ENCODE measurements around the gene RPL22.
A peak's percentile ranks its signal among the peaks of the same experiment; 100 is the strongest.

The RPL22 gene

DNA sequence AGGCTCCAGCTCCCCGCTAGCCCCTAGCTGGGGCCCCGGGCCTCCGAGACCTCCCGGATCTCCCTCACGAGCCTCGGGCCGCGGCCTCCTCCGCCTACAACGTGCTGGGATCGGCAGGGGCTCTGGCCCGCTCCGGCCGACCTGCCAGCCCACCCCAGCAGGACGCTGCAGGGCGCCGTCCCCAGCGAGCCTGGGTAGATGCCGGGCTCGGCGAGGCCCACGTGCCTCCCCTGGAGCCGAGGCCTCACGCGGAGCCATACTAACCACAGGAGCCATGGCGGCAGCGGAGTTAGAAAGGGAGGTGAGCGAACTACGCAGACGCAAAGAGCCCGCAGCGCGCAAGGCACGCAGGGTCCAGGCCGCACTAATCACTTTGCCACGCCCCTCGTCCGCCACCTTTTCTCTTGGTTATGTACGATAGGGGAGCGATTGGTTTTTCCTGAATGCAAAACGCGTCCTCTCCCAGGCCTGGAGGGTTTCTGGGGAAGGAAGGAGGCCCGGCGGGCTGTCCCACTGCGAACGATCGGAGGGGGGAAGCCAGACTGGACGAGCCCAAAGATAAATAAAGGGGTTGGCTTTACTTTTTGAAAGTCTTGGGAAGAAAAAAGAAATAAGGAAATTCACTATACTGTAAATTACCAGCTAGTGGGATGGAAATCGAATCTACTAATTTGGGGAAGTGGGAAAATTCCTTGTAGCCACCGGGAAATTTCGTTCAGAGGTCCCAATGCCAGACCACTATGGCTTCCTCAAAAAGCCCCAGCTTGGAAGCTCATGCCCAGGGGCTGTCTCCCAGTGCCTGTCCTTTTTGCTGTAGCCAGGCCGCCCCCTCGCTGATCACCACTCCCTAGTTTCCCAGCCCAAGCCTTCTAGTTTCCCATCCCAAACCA lies at the start of gene RPL22:
Gene RPL22 (minus strand): TSS at position 298 of the 890 bp plus-strand sequence. CDS start 22 bp downstream, at position 276.
- H3K4me3 ChIP-seq (ENCODE audit: low read depth, low read length): peak within 1 kb of the TSS; percentile 96
- TF ChIP-seq, protein P1, sequence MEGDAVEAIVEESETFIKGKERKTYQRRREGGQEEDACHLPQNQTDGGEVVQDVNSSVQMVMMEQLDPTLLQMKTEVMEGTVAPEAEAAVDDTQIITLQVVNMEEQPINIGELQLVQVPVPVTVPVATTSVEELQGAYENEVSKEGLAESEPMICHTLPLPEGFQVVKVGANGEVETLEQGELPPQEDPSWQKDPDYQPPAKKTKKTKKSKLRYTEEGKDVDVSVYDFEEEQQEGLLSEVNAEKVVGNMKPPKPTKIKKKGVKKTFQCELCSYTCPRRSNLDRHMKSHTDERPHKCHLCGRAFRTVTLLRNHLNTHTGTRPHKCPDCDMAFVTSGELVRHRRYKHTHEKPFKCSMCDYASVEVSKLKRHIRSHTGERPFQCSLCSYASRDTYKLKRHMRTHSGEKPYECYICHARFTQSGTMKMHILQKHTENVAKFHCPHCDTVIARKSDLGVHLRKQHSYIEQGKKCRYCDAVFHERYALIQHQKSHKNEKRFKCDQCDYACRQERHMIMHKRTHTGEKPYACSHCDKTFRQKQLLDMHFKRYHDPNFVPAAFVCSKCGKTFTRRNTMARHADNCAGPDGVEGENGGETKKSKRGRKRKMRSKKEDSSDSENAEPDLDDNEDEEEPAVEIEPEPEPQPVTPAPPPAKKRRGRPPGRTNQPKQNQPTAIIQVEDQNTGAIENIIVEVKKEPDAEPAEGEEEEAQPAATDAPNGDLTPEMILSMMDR (IDR thresholded peaks at IDR 0.05; ENCODE audit: borderline replicate concordance, insufficient read depth, low read depth, low read length): no peak

DNA sequence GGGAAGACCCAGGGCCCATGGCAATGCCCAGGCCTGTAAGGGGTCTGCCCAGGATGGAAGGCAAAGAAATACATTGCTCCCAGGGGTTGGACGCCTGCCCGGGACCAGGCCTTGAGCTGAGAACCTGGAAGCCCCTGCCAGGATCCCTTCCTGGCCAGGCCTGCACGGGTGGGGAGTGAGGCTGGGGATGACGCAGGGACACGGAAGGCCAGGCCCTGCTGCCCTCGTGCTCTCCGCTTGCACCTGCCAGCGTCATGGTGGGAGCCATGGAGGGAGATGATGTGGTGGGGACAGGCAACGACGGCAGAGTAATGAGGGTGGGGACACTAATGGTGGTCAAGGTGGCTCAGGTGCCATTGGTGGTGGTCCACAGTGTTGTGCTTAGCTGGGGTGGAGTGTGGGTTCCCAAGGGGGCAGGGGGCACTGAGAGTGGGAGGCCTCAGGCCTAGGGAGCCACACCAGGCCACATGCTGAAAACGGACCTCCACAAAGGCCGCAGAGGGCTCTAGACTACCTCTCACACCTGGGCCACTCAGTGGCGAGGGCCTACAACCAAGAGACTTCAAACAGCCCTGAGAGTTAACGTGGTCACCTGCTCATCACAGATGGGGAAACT lies 48.9 kb upstream of the RPL22 start:
- TF ChIP-seq, protein P1 (IDR thresholded peaks at IDR 0.05; ENCODE audit: borderline replicate concordance, insufficient read depth, low read depth, low read length): no peak
- H3K4me3 ChIP-seq (ENCODE audit: low read depth, low read length): no peak overlapping the region

DNA sequence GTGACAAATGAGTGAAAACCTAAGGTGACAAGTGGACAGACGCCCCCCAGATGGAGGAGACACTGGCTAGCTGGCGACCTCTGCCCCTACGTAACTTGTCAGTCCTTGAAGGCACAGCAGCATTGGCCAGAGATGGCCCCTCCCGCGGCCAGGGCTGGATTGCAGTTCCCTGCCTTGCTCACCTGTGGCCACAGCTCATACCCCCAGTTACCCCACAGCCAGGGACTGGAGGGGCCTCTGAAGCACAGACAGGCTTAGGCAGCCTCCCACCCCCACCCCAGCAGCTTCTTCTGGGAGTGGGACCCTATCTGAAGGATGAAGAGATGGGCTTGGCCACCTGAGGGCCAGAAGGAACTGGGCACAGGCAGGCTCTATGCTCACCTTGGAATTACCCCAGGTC lies 48.3 kb upstream of the RPL22 start:
- TF ChIP-seq, protein P1 (IDR thresholded peaks at IDR 0.05; ENCODE audit: borderline replicate concordance, insufficient read depth, low read depth, low read length): no peak
- no peak overlapping the region for H3K4me3 ChIP-seq (ENCODE audit: low read depth, low read length)

DNA sequence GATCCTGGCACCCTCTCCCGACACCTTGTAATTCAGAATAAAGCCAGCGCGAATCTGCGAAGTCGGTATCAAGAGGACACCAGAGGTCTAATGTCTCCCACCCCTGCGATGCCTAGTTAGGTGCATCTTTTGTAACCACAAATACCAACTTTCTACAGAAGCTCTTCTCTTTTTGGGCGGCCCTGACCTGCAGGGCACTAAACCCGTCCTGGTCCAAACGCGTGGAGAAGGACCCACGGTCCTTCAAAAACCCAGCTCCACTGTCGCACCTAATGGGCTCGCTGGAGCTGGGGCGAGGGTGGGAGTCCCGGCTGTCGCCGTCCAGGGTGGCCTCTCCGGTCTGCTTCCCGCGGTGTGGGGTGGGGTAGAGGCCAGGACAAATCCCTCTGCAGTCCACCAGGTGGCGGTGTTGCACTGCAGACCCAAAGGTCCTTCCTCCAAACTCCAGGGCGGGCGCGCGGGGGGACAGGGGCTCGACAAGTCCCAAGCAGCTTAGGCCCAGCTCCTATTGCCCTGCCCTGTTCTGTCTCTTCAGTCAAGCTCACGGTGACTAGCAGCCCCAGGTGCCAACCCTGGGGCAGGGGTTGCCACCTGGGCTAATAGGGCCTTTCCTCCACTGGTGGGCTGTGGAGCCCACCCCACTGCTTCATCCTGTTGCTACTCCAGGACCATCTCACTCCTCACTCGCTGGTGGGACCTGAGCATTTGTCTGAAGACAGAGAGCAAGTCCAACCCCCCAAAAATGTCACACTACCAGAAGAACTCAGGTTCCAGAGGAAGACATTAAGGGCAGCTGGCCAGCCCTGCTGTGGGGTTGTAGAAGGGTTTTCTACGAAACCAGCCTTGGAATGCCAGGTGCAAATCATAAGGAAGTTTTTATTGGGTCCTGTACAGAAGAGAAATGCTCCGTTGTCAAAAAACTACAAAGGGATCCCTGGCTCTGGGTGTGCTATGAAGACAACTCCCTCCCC lies 47.4 kb upstream of the RPL22 start:
- TF ChIP-seq, protein P1 (IDR thresholded peaks at IDR 0.05; ENCODE audit: borderline replicate concordance, insufficient read depth, low read depth, low read length): peak; percentile 96
- no peak overlapping the region for H3K4me3 ChIP-seq (ENCODE audit: low read depth, low read length)

DNA sequence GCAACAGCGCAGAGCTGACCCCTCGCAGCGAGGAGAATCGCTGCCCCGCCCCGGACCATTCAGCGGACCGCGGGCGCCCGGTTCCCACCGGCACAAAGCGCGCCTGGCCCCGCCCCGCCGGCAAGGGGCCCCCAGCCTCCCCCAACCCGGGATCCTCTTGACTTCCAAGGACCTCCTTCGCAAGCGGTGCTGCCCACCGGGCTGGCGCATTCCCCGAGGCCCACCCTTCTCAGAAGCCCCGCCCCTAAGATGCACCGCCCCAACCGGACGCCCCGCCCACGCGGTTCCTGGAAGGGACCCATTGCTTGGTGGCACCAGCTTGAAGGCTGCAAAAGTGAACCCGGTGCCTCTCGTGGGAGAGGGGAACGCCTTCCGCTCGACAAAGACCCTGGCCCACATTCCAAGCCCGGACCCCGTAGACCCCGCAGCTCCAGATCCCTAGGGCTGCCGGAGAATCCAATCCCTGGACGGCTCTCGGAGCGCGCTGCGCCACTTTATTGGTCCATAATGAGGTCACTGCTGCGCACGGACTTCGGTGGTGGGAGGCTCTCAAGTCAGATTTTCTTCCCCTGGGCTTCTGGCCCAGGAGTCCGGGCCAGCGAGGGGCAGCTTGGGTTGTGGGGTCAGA lies 46.6 kb upstream of the RPL22 start:
- TF ChIP-seq, protein P1 (IDR thresholded peaks at IDR 0.05; ENCODE audit: borderline replicate concordance, insufficient read depth, low read depth, low read length): no peak
- peak overlapping the region; percentile 42 for H3K4me3 ChIP-seq (ENCODE audit: low read depth, low read length)

DNA sequence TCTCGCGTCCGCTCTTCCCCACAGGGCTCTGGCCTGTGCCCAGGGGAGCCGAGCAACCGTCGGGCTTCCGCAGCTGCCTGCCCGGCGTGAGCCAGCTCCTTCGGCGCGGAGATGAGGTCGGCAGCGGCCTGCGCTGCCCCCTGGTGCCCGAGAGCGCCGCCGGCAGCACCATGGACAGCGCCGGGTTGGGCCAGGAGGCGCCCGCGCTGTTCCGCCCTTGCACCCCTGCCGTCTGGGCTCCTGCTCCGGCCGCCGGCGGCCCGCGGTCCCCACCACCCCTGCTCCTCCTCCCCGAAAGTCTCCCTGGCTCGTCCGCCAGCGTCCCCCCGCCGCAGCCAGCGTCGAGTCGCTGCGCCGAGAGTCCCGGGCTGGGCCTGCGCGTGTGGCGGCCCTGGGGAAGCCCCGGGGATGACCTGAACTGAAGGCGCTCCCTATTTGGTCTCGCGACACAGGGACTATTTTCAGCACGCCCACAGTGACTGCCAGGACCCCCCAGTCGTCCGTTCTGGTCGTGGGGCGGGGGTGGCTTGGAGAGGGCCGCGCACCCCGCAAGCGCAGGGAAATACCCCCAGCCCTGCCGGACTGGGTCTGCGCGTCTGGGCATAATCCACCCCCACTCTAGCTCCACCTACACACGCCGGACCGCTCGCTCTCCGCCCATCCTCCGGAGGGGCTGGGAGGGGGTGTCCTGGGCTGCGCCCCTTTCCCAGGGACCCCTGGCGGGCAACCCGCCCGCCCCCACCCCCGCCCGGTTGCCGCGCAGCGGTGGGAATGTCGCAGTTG lies 45.9 kb upstream of the RPL22 start:
- H3K4me3 ChIP-seq (ENCODE audit: low read depth, low read length): peak overlapping the region; percentile 42
- TF ChIP-seq, protein P1 (IDR thresholded peaks at IDR 0.05; ENCODE audit: borderline replicate concordance, insufficient read depth, low read depth, low read length): peak; percentile 96

Data from GM12875 (cell line).